CD14-positive monocyte (primary cell): ENCODE results near the gene TFF1. TPM values are rescaled to one million over a fixed set of nuclear protein-coding genes. Genes with fewer than 3 reads are reported as not detected.

Experiments
- DNase-seq, 3 donors: peaks; one replicate each; pipeline ENCODE4 v3.0.0-alpha.2; 2011 to 2022
- H2AFZ ChIP-seq: 2 replicates; pipeline ENCODE4 v1.6.0; 2012; ENCODE audit warnings: mild to moderate bottlenecking, low read depth, low read length, inconsistent platforms; ENCODE audit not compliant: insufficient read depth, poor library complexity, severe bottlenecking
- H3K27ac ChIP-seq, 2 donors: 1 replicate in 1 of 2; 2 replicates in 1 of 2; pipeline ENCODE4 v1.5.1; 2012 to 2013; ENCODE audit warnings: low read length in 2 of 2, control low read depth in 1 of 2, inconsistent platforms in 1 of 2, low read depth in 1 of 2, mild to moderate bottlenecking in 1 of 2
- H3K27me3 ChIP-seq, 2 donors: one replicate each; pipeline versions ENCODE4 v1.6.0 to v1.6.1; 2011 to 2013; ENCODE audit warnings: low read length in 2 of 2; ENCODE audit not compliant: control insufficient read depth in 2 of 2, insufficient read depth in 2 of 2
- H3K36me3 ChIP-seq, 2 donors: replicated peaks in 1 of 2; 1 replicate in 1 of 2; 2 replicates in 1 of 2; pipeline versions ENCODE4 v1.5.1 to v1.6.1; 2012 to 2013; ENCODE audit warnings: low read length in 2 of 2, control low read depth in 1 of 2, inconsistent platforms in 1 of 2, mild to moderate bottlenecking in 1 of 2; ENCODE audit not compliant: insufficient read depth in 2 of 2, control insufficient read depth in 1 of 2
- H3K4me1 ChIP-seq, 2 donors: 1 replicate in 1 of 2; 2 replicates in 1 of 2; pipeline versions ENCODE4 v1.5.1 to v1.6.1; 2012 to 2013; ENCODE audit warnings: low read length in 2 of 2, control low read depth in 1 of 2, inconsistent platforms in 1 of 2, mild to moderate bottlenecking in 1 of 2, moderate library complexity in 1 of 2; ENCODE audit not compliant: insufficient read depth in 2 of 2, control insufficient read depth in 1 of 2
- H3K4me2 ChIP-seq: replicated peaks from 2 replicates; pipeline ENCODE3; 2012; ENCODE audit warnings: low read length, moderate library complexity, mild to moderate bottlenecking; ENCODE audit not compliant: poor library complexity, severe bottlenecking; ENCODE audit errors: extremely low read depth
- H3K4me3 ChIP-seq, 3 experiments: fragments of 200-600 bp in 1 of 3; sonication (generic) in 1 of 3; replicated peaks in 1 of 3; 1 replicate in 2 of 3; 2 replicates in 1 of 3; pipeline ENCODE4 v1.5.1; 2011 to 2013; ENCODE audit warnings: low read length in 3 of 3, mild to moderate bottlenecking in 3 of 3, control low read depth in 2 of 3, low read depth in 2 of 3, inconsistent platforms in 1 of 3, moderate library complexity in 1 of 3
- H3K79me2 ChIP-seq: 2 replicates; pipeline ENCODE4 v1.6.0; 2012; ENCODE audit warnings: mild to moderate bottlenecking, control low read depth, inconsistent platforms, low read length, moderate library complexity; ENCODE audit not compliant: insufficient read depth
- H3K9ac ChIP-seq: 2 replicates; pipeline ENCODE4 v1.6.0; 2017; ENCODE audit warnings: low read length, mild to moderate bottlenecking; ENCODE audit not compliant: insufficient read depth, poor library complexity, severe bottlenecking
- H3K9me3 ChIP-seq, 2 donors: replicated peaks in 1 of 2; 1 replicate in 1 of 2; 2 replicates in 1 of 2; pipeline versions ENCODE4 v1.5.1 to v1.6.1; 2012 to 2013; ENCODE audit warnings: low read length in 2 of 2, control low read depth in 1 of 2; ENCODE audit not compliant: control insufficient read depth in 1 of 2, insufficient read depth in 1 of 2
- H4K20me1 ChIP-seq: 2 replicates; pipeline ENCODE4 v1.6.0; 2012; ENCODE audit warnings: mild to moderate bottlenecking, low read length, control low read depth, moderate library complexity; ENCODE audit not compliant: insufficient read depth
- H3K27ac Mint-ChIP-seq, 7 donors: one replicate each; pipeline ENCODE4 v1.8.0; 2020; ENCODE audit warnings: mild to moderate bottlenecking in 7 of 7, mixed read lengths in 7 of 7, moderate library complexity in 6 of 7, inconsistent platforms in 2 of 7
- H3K27me3 Mint-ChIP-seq, 3 donors: one replicate each; pipeline ENCODE4 v1.8.0; 2021 to 2022; ENCODE audit warnings: low read depth in 3 of 3, mild to moderate bottlenecking in 3 of 3, mixed read lengths in 3 of 3, moderate library complexity in 3 of 3, inconsistent platforms in 1 of 3
- H3K36me3 Mint-ChIP-seq, 2 donors: one replicate each; pipeline ENCODE4 v1.8.0; 2020; ENCODE audit warnings: mixed read lengths in 2 of 2, inconsistent platforms in 1 of 2, mild to moderate bottlenecking in 1 of 2
- H3K4me1 Mint-ChIP-seq: one replicate; pipeline ENCODE4 v1.8.0; 2020; ENCODE audit warnings: mild to moderate bottlenecking, mixed read lengths
- H3K4me3 Mint-ChIP-seq, 2 donors: one replicate each; pipeline ENCODE4 v1.8.0; 2020; ENCODE audit warnings: mild to moderate bottlenecking in 2 of 2, mixed read lengths in 2 of 2, moderate library complexity in 1 of 2
- H3K9me3 Mint-ChIP-seq, 7 donors: one replicate each; pipeline ENCODE4 v1.8.0; 2020 to 2022; ENCODE audit warnings: mixed read lengths in 7 of 7, mild to moderate bottlenecking in 6 of 7, moderate library complexity in 6 of 7, inconsistent platforms in 2 of 7
- CTCF ChIP-seq: fragments of 200-600 bp; IDR thresholded peaks from one replicate; pipeline ENCODE4 v1.8.0; 2022; ENCODE audit warnings: antibody characterized with exemption, mild to moderate bottlenecking
- WGBS: methylation state at CpG from one replicate; pipeline ENCODE4 v1.1.5; 2013; ENCODE audit warnings: missing lambda C conversion rate; ENCODE audit not compliant: insufficient coverage; 5-methylcytosine and 5-hydroxymethylcytosine counted together
- intact Hi-C, 2 donors: fragments of 100-400 bp; cut with micrococcal nuclease; formaldehyde crosslinking; loops; one replicate each; pipeline versions ENCODE4 v1.15.0 to v1.15.1; 2023
- polyA plus RNA-seq, 3 donors: library from polyadenylated mRNA; depleted of rRNA in 1 of 3; unstranded in 2 of 3; stranded (reverse) in 1 of 3; fragments of 300-500 nt in 2 of 3; fragments of >200 nt in 1 of 3; fragmentation: Illumina TruSeq in 2 of 3; gene quantifications; 1 replicate in 2 of 3; 2 replicates in 1 of 3; pipeline ENCODE4 v1.2.3, GENCODE V29; 2012 to 2021

Gene TFF1
- polyA plus RNA-seq, 3 donors = not detected

- Histone ChIP-seq H3K27me3 (no peaks in the 10 kb centered on the region), H3K4me1 (peaks cover 8 to 11% of the 10 kb centered on the region in 2 donors), H3K27ac (no peak overlapping the region), H2AFZ (no peak overlapping the region), H3K9ac (no peak overlapping the region), H3K4me2 (no peak overlapping the region), H3K36me3 (no peaks in the 10 kb centered on the region), H3K4me3 (no peak overlapping the region), H3K79me2 (no peaks in the 10 kb centered on the region), H3K9me3 (no peaks in the 10 kb centered on the region), H4K20me1 (no peaks in the 10 kb centered on the region)
- TF ChIP-seq CTCF = no peak
- Mint-ChIP-seq H3K4me1 (peaks cover 12% of the 10 kb centered on the region), H3K4me3 (no peak overlapping the region), H3K36me3 (no peaks in the 10 kb centered on the region), H3K9me3 (no peaks in the 10 kb centered on the region), H3K27me3 (peaks cover 1 to 3% (median 2%) of the 10 kb centered on the region in 3 donors), H3K27ac (no peak overlapping the region)
- no peak for DNase-seq
- intact Hi-C loops = no loop called here
- WGBS = 88% methylated on average over 3 of the region's 5 CpGs
Observed at GRCh38 chr21:42407476-42407875, 41.1 kb upstream of the TFF1 start.

- TF ChIP-seq CTCF = no peak
- no peak overlapping the region for H3K4me2 ChIP-seq
- Mint-ChIP-seq H3K36me3 (no peaks in the 10 kb centered on the region), H3K9me3 (peaks cover 0 to 2% (median under 1%) of the 10 kb centered on the region in 7 donors), H3K27ac (peak overlapping the region in 2 of 7 donors; percentile 42 to 57), H3K4me3 (no peak overlapping the region), H3K27me3 (peaks cover 0 to 2% (median 1%) of the 10 kb centered on the region in 3 donors), H3K4me1 (peaks cover 12% of the 10 kb centered on the region)
- 100% methylated on average over 1 of the region's 7 CpGs for WGBS
- H2AFZ ChIP-seq = no peak overlapping the region
- no peak overlapping the region for H3K27ac ChIP-seq
- H3K27me3 ChIP-seq = no peaks in the 10 kb centered on the region
- H3K9ac ChIP-seq = no peak overlapping the region
- H3K9me3 ChIP-seq = no peaks in the 10 kb centered on the region
- H3K36me3 ChIP-seq = no peaks in the 10 kb centered on the region
- intact Hi-C loops = no loop called here
- peaks cover 8 to 11% of the 10 kb centered on the region in 2 donors for H3K4me1 ChIP-seq
- H3K79me2 ChIP-seq = no peaks in the 10 kb centered on the region
- no peak for DNase-seq
- no peaks in the 10 kb centered on the region for H4K20me1 ChIP-seq
- no peak overlapping the region for H3K4me3 ChIP-seq
Observed at GRCh38 chr21:42406866-42407265, 40.5 kb upstream of the TFF1 start.
